Astrocyte of the cerebellum (primary cell): ENCODE measurements around the gene MYPN.

Source experiments
- DNase-seq: peaks from one replicate; pipeline ENCODE4 v3.0.0-alpha.2; 2011; ENCODE audit warnings: low read depth
- H3K4me3 ChIP-seq: 2 replicates; pipeline ENCODE4 v1.5.1; 2011; ENCODE audit warnings: mild to moderate bottlenecking, low read depth, low read length, moderate library complexity
- in situ Hi-C: cut with HindIII; loops from 2 replicates; pipeline ENCODE4 v1.10.0; 2017; ENCODE audit warnings: low sequenced_read_pairs
- TF ChIP-seq, protein P1 (sequence below): IDR thresholded peaks from 2 replicates; pipeline ENCODE4 v1.5.1; 2012; ENCODE audit warnings: low read length, low read depth, moderate library complexity, mild to moderate bottlenecking; ENCODE audit errors: missing control alignments

Gene MYPN

DNA sequence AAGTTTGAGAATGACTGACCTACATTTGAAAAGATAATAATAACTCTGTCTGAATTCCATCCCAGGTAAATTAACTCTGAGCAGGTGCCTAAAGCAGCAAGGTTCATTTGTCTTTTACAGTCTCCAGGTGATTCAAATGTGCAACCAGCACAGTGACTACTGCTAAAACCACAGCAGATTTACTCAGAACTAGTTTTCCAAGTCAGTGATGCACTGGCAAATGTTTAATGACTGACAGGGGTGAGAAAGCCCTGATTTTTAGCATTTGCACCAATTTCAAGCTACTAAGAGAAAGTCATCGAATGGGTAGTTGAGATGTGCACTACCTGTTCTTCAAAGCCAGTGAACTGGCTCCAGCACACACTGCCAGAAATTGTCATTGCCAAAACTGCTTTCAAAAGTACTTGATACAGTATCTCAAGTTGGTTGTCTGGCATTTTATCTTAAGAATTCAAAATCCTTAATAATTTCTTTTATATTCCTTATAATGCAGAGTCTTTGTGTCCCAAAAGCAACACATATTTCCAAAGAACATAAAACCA is 62.3 kb downstream of the MYPN start:
- DNase-seq: no peak
- H3K4me3 ChIP-seq: no peak overlapping the region
- in situ Hi-C loops: no loop called here
- TF ChIP-seq, protein P1, sequence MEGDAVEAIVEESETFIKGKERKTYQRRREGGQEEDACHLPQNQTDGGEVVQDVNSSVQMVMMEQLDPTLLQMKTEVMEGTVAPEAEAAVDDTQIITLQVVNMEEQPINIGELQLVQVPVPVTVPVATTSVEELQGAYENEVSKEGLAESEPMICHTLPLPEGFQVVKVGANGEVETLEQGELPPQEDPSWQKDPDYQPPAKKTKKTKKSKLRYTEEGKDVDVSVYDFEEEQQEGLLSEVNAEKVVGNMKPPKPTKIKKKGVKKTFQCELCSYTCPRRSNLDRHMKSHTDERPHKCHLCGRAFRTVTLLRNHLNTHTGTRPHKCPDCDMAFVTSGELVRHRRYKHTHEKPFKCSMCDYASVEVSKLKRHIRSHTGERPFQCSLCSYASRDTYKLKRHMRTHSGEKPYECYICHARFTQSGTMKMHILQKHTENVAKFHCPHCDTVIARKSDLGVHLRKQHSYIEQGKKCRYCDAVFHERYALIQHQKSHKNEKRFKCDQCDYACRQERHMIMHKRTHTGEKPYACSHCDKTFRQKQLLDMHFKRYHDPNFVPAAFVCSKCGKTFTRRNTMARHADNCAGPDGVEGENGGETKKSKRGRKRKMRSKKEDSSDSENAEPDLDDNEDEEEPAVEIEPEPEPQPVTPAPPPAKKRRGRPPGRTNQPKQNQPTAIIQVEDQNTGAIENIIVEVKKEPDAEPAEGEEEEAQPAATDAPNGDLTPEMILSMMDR: no peak

DNA sequence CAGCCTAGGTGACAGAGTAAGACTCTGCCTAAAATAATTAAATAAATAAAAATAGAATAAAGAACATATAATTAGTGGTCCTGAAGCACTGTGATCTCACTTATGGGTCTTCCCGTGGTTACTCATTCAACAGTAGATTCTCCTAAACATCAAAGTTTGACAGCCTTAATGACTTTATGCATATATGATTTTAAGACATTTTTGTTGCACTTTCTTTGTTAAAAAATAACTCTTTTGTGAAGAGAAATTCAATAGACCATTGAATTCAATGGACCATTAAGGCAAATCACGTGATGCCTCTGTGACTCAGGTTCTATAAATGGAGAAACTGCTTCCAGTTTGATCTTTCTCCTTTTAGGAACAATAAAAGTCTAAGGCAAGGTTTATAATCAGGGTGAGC is 63.0 kb downstream of the MYPN start:
- no peak overlapping the region for H3K4me3 ChIP-seq
- DNase-seq: no peak
- TF ChIP-seq, protein P1: no peak
- in situ Hi-C loops: no loop called here

DNA sequence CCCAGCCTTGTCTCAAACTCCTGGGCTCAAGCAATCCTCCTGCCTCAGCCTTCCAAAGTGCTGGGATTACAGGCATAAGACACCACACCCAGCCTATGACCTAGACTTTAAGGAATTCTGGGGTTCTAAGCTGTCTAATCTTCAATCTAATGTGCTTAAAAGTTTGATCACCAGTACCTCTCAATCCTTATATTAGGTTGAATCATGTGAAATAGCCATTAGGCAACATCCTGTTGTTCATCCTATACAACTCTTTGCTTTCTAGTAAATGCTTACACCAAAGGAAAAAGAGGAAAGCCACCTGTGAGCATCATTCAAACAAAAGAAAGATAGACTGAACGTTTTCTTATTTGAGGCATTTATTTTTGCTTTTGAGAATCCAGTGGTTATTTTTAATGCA is 66.7 kb downstream of the MYPN start:
- TF ChIP-seq, protein P1: no peak
- no peak for DNase-seq
- in situ Hi-C loops: no loop called here
- no peak overlapping the region for H3K4me3 ChIP-seq

DNA sequence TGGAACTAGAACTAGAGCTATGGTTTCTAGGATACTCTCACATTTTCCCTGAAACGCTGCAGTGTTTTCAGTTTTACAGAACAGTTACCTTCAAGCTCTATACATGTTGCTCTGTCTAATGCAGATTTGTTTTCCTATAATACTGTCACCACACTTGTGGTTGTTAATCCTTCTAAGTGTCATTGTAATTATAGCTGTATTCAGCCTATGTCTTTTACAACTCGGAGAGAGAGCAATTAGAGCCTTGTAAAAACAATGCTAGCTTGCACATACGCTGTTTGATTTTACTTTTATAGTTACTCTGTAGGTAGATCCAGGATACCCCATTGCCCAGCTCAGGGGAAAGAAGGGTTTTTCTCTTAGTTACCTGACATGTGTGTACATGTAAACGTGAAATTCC is 67.5 kb downstream of the MYPN start:
- TF ChIP-seq, protein P1: no peak
- DNase-seq: no peak
- H3K4me3 ChIP-seq: no peak overlapping the region
- in situ Hi-C loops: no loop called here

DNA sequence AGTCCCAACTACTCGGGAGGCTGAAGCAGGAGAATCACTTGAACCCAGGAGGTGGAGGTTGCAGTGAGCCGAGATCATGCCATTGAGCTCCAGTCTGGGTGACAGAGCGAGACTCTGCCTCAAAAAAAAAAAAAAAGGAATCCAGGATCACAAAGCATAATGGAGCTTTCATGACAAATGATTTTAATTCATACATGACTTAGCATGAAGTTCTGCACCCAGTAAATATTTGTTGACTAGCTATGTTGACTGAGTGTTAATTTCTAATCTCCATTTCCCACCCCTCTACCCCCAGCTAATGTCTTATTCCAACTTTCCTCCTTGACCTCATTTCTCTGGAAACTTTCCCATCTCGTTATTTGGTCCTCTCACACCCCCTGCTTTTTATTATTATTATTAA is 69.3 kb downstream of the MYPN start:
- H3K4me3 ChIP-seq: no peak overlapping the region
- TF ChIP-seq, protein P1: no peak
- in situ Hi-C loops: no loop called here
- no peak for DNase-seq

DNA sequence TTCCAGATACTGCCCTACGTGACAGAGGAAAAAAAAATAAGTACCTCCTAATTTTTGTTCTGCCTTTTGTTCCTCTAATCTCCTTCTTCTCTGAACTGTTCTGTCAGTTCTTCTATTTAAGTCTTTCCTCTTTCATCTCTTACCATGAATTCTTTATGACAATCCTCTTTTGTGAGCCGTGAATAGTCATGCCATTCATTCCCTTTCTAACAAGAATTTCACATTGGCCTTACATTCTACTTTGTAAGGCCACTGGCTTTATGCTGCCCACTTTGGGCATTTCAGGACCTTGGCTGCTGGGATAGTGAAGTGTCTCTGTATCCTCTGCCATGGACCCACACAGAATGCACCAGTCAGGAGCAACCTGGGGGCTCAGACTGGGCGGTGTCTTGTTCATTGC is 69.7 kb downstream of the MYPN start:
- H3K4me3 ChIP-seq: no peak overlapping the region
- DNase-seq: no peak
- in situ Hi-C loops: no loop called here
- TF ChIP-seq, protein P1: no peak

DNA sequence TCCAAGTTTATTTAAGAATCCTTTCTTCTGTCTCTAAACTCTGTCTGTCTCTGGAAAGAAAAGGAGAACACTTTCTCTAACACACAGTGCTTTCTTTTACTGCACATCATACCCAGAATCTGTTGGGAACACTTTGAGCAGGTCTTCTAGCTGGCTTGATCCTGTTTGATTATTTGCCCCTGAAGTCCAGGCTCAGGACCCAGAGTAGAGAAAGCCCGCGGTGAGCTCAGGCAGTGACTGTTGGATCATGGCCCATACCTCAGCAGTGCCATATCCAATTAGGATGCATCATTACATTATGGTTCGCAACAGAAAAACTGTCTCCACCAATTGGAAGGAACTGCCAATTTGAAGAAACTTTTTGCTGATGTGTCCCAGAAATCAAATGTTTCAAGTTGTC is 71.2 kb downstream of the MYPN start:
- in situ Hi-C loops: no loop called here
- TF ChIP-seq, protein P1: no peak

More for the DNA sequence above, 71.2 kb downstream of the MYPN start:
- H3K4me3 ChIP-seq: no peak overlapping the region
- DNase-seq: no peak
